Bronchial epithelial cell (primary cell): ENCODE measurements around the gene FITM1. TPM values are rescaled to one million over a fixed set of nuclear protein-coding genes. Genes with fewer than 3 reads are reported as not detected.
A peak's percentile ranks its signal among the peaks of the same experiment; 100 is the strongest.

Experiments
- DNase-seq: peaks from one replicate; pipeline ENCODE4 v3.0.0-alpha.2; 2010; ENCODE audit warnings: low read depth
- FAIRE-seq: peaks from 2 replicates; lab custom pipeline; 2011; peaks lifted over from hg19 to GRCh38; lab: Jason Lieb, UNC
- H3K27me3 ChIP-seq: 2 replicates; pipeline ENCODE4 v1.5.1; 2011; ENCODE audit warnings: low read length; ENCODE audit not compliant: control insufficient read depth, insufficient read depth
- H3K36me3 ChIP-seq: 2 replicates; pipeline ENCODE4 v1.5.1; 2011; ENCODE audit warnings: low read length; ENCODE audit not compliant: control insufficient read depth, insufficient read depth
- H3K4me3 ChIP-seq: 2 replicates; pipeline ENCODE4 v1.5.1; 2011; ENCODE audit warnings: mild to moderate bottlenecking, low read depth, low read length, control low read depth
- CTCF ChIP-seq: IDR thresholded peaks from 2 replicates; pipeline ENCODE4 v1.5.1; 2011; ENCODE audit warnings: mild to moderate bottlenecking, moderate library complexity, low read length, control low read depth, inconsistent platforms; ENCODE audit not compliant: insufficient read depth, severe bottlenecking
- total RNA-seq: library from RNA; depleted of rRNA; stranded (reverse); fragments of >200 nt; gene quantifications from 2 replicates; pipeline ENCODE4 v1.2.1, GENCODE V29; 2014

FITM1 gene
- total RNA-seq, 1 donor from 2014 or later = not detected

GRCh38 chr14:24149302-24149969 is 19.0 kb downstream of the FITM1 start:
- no peaks in the 10 kb centered on the region for H3K27me3 ChIP-seq
- DNase-seq (no peak), FAIRE-seq (no peak)
- H3K36me3 ChIP-seq = peaks cover 24% of the 10 kb centered on the region
- TF ChIP-seq CTCF = no peak
- no peak overlapping the region for H3K4me3 ChIP-seq

- FAIRE-seq = no peak
- DNase-seq = no peak
- Histone ChIP-seq H3K4me3 (no peak overlapping the region), H3K27me3 (no peaks in the 10 kb centered on the region), H3K36me3 (peaks cover 28% of the 10 kb centered on the region)
- no peak for TF ChIP-seq CTCF
Observed at GRCh38 chr14:24150061-24150460, 19.6 kb downstream of the FITM1 start.

GRCh38 chr14:24150567-24150966 is 20.1 kb downstream of the FITM1 start:
- no peak for FAIRE-seq
- Histone ChIP-seq H3K36me3 (peaks cover 33% of the 10 kb centered on the region), H3K4me3 (no peak overlapping the region), H3K27me3 (no peaks in the 10 kb centered on the region)
- no peak for TF ChIP-seq CTCF
- DNase-seq = no peak

GRCh38 chr14:24150993-24151392 is 20.5 kb downstream of the FITM1 start:
- peaks cover 35% of the 10 kb centered on the region for H3K36me3 ChIP-seq
- TF ChIP-seq CTCF = no peak
- H3K27me3 ChIP-seq = no peaks in the 10 kb centered on the region

GRCh38 chr14:24151404-24152080 is 21.1 kb downstream of the FITM1 start:
- TF ChIP-seq CTCF = no peak
- peak; percentile 62 for FAIRE-seq
- Histone ChIP-seq H3K27me3 (no peaks in the 10 kb centered on the region), H3K36me3 (peaks cover 37% of the 10 kb centered on the region), H3K4me3 (no peak overlapping the region)
- DNase-seq = no peak

More at GRCh38 chr14:24150993-24151392, 20.5 kb downstream of the FITM1 start:
- no peak for DNase-seq
- FAIRE-seq = no peak
- no peak overlapping the region for H3K4me3 ChIP-seq
